CD4-positive, alpha-beta T cell (primary cell): ENCODE measurements around the gene PPP2R5C. TPM values are rescaled to one million over a fixed set of nuclear protein-coding genes. Genes with fewer than 3 reads are reported as not detected.

Experiments used
- ATAC-seq: fragments of 200-7000 bp; cut with Tn5 transposase; one replicate; pipeline ENCODE4 v1.10.0; 2022; ENCODE audit warnings: mild to moderate bottlenecking; ENCODE audit not compliant: poor library complexity
- CTCF ChIA-PET: fragments of 350-600 bp; sonication (Branson Sonifier 250); formaldehyde crosslinking; loops from one replicate; lab custom pipeline; 2021; ENCODE audit warnings: antibody characterized with exemption, inconsistent platforms; lab: Charles Lee
- POLR2A ChIA-PET: fragments of 350-600 bp; sonication (Branson Sonifier 250); formaldehyde crosslinking; loops from one replicate; lab custom pipeline; 2021; ENCODE audit warnings: antibody characterized with exemption, inconsistent platforms; lab: Charles Lee
- DNase-seq, 14 experiments: peaks; one replicate each; pipeline ENCODE4 v3.0.0-alpha.2; 2013 to 2020; ENCODE audit warnings: mixed read lengths in 2 of 14
- H3K27ac ChIP-seq, 2 donors: one replicate each; pipeline versions ENCODE4 v1.5.1 to v1.7.0; 2013; ENCODE audit warnings: low read length in 2 of 2, low read depth in 1 of 2, mild to moderate bottlenecking in 1 of 2
- H3K27me3 ChIP-seq, 2 experiments: 1 replicate in 1 of 2; 2 replicates in 1 of 2; pipeline versions ENCODE4 v1.6.1 to v1.7.0; 2013; ENCODE audit warnings: low read length in 2 of 2, control low read depth in 1 of 2, mild to moderate bottlenecking in 1 of 2, moderate library complexity in 1 of 2; ENCODE audit not compliant: insufficient read depth in 2 of 2, control insufficient read depth in 1 of 2
- H3K36me3 ChIP-seq: one replicate; pipeline ENCODE4 v1.6.1; 2013; ENCODE audit warnings: low read length, control low read depth; ENCODE audit not compliant: insufficient read depth
- H3K4me1 ChIP-seq: one replicate; pipeline ENCODE4 v1.6.1; 2013; ENCODE audit warnings: low read length, control low read depth; ENCODE audit not compliant: insufficient read depth
- H3K4me3 ChIP-seq: one replicate; pipeline ENCODE4 v1.5.1; 2013; ENCODE audit warnings: mild to moderate bottlenecking, low read length, moderate library complexity
- H3K9me3 ChIP-seq, 2 experiments: 1 replicate in 1 of 2; 2 replicates in 1 of 2; pipeline versions ENCODE4 v1.6.1 to v1.7.0; 2013; ENCODE audit warnings: low read length in 2 of 2, mild to moderate bottlenecking in 2 of 2, control low read depth in 1 of 2, moderate library complexity in 1 of 2; ENCODE audit not compliant: control insufficient read depth in 1 of 2, insufficient read depth in 1 of 2
- H3K27ac Mint-ChIP-seq: one replicate; pipeline ENCODE4 v1.8.0; 2020; ENCODE audit warnings: mixed read lengths
- H3K27me3 Mint-ChIP-seq: one replicate; pipeline ENCODE4 v1.8.0; 2021; ENCODE audit warnings: mixed read lengths
- H3K36me3 Mint-ChIP-seq: one replicate; pipeline ENCODE4 v1.8.0; 2021; ENCODE audit warnings: low read depth, mixed read lengths
- H3K4me1 Mint-ChIP-seq: one replicate; pipeline ENCODE4 v1.8.0; 2021; ENCODE audit warnings: low read depth, mixed read lengths
- H3K4me3 Mint-ChIP-seq: one replicate; pipeline ENCODE4 v1.8.0; 2020; ENCODE audit warnings: mild to moderate bottlenecking, mixed read lengths
- H3K9me3 Mint-ChIP-seq: one replicate; pipeline ENCODE4 v1.8.0; 2020; ENCODE audit warnings: mixed read lengths
- intact Hi-C, 2 experiments: fragments of 100-400 bp; cut with DNase I in 1 of 2; cut with micrococcal nuclease in 1 of 2; formaldehyde crosslinking; loops; one replicate each; pipeline versions ENCODE4 v1.15.1 to v1.9.0; 2023 to 2025; cut with DNase I, micrococcal nuclease
- total RNA-seq, 174 experiments: library from RNA in 2 of 174; stranded (reverse) in 2 of 174; gene quantifications; one replicate each; pipeline ENCODE4 v1.2.3 and lab custom pipeline; 2021 to 2026
- TF ChIP-seq, protein P1 (sequence below): fragments of 200-600 bp; IDR thresholded peaks from one replicate; pipeline ENCODE4 v1.8.0; 2022; ENCODE audit warnings: antibody characterized with exemption, mild to moderate bottlenecking

Gene PPP2R5C
- total RNA-seq, 2 experiments from 2014 or later: 463 to 487 TPM

DNA sequence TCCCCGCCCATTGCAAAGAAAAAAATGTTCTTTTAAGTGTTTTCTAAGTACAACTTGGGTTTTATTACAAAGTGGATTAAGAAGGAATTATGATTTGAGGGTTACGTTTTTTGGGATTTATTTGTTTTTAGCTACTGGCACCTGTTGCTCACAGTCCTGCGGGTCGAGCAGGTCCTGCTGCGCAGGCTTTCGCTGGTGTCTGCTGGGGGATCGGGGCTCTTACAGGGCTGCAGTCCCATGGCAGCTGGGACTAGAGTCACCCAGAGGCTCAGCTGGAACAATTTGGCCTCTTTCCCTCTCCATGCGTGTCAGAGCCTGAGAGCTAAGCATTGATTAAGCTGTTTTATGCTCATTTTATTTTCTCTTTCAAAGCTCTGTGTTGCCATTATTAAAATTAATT lies 147.3 kb downstream of the PPP2R5C start:
- ChIA-PET POLR2A (interaction anchor here (1.6 kb wide), 1 partner anchor 55 kb away, joined by 6 read pairs; no protein-coding TSS in a partner anchor), CTCF (interaction anchor here (1.3 kb wide), 1 partner anchor 138 kb away, joined by 5 read pairs; no protein-coding TSS in a partner anchor)
- Mint-ChIP-seq H3K27me3 (no peaks in the 10 kb centered on the region), H3K4me3 (no peak overlapping the region), H3K27ac (peak overlapping the region; percentile 42), H3K4me1 (no peaks in the 10 kb centered on the region), H3K9me3 (no peaks in the 10 kb centered on the region), H3K36me3 (peaks cover 89% of the 10 kb centered on the region)
- ATAC-seq (no peak), DNase-seq (no peak)
- Histone ChIP-seq H3K4me3 (no peak overlapping the region), H3K27me3 (no peaks in the 10 kb centered on the region), H3K27ac (no peak overlapping the region), H3K36me3 (peaks cover 98% of the 10 kb centered on the region), H3K4me1 (no peaks in the 10 kb centered on the region), H3K9me3 (no peaks in the 10 kb centered on the region)
- intact Hi-C loops: no loop called here
- TF ChIP-seq, protein P1, sequence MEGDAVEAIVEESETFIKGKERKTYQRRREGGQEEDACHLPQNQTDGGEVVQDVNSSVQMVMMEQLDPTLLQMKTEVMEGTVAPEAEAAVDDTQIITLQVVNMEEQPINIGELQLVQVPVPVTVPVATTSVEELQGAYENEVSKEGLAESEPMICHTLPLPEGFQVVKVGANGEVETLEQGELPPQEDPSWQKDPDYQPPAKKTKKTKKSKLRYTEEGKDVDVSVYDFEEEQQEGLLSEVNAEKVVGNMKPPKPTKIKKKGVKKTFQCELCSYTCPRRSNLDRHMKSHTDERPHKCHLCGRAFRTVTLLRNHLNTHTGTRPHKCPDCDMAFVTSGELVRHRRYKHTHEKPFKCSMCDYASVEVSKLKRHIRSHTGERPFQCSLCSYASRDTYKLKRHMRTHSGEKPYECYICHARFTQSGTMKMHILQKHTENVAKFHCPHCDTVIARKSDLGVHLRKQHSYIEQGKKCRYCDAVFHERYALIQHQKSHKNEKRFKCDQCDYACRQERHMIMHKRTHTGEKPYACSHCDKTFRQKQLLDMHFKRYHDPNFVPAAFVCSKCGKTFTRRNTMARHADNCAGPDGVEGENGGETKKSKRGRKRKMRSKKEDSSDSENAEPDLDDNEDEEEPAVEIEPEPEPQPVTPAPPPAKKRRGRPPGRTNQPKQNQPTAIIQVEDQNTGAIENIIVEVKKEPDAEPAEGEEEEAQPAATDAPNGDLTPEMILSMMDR: no peak

DNA sequence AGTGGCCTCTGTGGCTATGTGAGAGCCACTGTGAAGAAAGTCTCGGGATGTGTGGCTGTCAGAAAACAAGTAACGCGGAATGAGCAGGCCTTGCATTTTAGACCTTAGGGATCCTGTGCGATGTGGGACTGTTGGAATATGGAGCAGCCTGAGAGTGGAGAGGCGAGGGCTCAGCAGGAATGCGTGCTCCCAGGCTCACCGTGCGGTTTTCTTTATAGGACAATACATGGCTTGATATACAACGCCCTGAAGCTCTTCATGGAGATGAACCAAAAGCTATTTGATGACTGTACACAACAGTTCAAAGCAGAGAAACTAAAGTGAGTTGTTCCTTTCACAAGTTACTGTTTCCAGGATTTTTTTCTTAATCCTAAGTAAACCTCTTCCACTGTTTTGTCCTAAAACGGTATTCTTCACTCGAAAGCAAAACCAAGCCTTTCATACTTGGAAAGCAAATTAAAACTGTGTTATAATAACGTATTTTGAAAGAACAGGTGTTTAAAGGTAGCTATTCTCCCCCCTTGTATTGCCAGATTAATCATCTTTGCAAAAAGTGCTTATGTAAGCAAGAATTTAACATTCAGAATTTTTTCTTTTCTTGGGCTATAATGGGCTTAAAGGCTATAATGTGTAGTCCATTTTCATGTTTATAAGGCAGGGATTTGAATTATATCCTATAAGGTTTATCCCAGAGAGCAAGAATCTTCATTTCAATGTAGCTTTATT lies 148.0 kb downstream of the PPP2R5C start:
- Histone ChIP-seq H3K4me1 (no peaks in the 10 kb centered on the region), H3K27ac (no peak overlapping the region), H3K9me3 (no peaks in the 10 kb centered on the region), H3K4me3 (no peak overlapping the region), H3K27me3 (no peaks in the 10 kb centered on the region), H3K36me3 (peaks cover 98% of the 10 kb centered on the region)
- ATAC-seq (no peak), DNase-seq (no peak)
- TF ChIP-seq, protein P1: no peak
- Mint-ChIP-seq H3K4me3 (no peak overlapping the region), H3K27ac (peak overlapping the region; percentile 42), H3K4me1 (no peaks in the 10 kb centered on the region), H3K27me3 (no peaks in the 10 kb centered on the region), H3K36me3 (peaks cover 90% of the 10 kb centered on the region), H3K9me3 (no peaks in the 10 kb centered on the region)
- intact Hi-C loops: no loop called here
- CTCF ChIA-PET: interaction anchor here (0.5 to 1.3 kb wide), 3 partner anchors 10 to 210 kb away, joined by 3 to 6 read pairs (median 5); no protein-coding TSS in a partner anchor
- POLR2A ChIA-PET: interaction anchor here (1.6 kb wide), 1 partner anchor 56 kb away, joined by 6 read pairs; no protein-coding TSS in a partner anchor

DNA sequence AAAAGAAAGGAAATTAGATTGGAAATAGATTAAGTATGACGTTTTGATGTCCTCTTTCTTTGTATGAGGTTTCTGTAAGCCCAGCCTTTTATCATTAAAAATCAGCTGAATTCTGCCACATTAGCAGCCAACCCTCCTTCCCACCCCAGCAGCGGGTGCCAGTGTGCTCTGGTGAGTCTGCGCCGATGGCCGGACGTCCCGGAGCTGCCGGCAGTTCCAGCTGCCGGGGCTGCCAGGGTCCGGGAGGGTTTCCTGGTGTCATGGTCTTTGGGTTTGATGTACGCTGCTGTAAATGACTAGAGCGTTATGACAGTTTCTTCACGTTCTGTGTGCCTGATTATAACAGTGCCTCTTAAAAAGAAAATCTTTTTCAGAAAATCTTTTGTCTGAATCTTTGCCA lies 151.3 kb downstream of the PPP2R5C start:
- POLR2A ChIA-PET: no interaction called here
- Histone ChIP-seq H3K27me3 (no peaks in the 10 kb centered on the region), H3K4me3 (no peak overlapping the region), H3K4me1 (no peaks in the 10 kb centered on the region), H3K27ac (no peak overlapping the region), H3K9me3 (no peaks in the 10 kb centered on the region), H3K36me3 (peaks cover 97% of the 10 kb centered on the region)
- CTCF ChIA-PET: no interaction called here
- DNase-seq: no peak
- Mint-ChIP-seq H3K4me3 (no peak overlapping the region), H3K4me1 (no peaks in the 10 kb centered on the region), H3K27me3 (no peaks in the 10 kb centered on the region), H3K27ac (no peak overlapping the region), H3K36me3 (peaks cover 88% of the 10 kb centered on the region), H3K9me3 (no peaks in the 10 kb centered on the region)
- intact Hi-C loops: no loop called here
- TF ChIP-seq, protein P1: no peak
- no peak for ATAC-seq
